ENCODE results near the gene BANK1.

BANK1 gene

GRCh38 chr4:102042871-102043802, 252.6 kb downstream of the BANK1 start:
- no peak for DNase-seq (ENCODE audit: low read depth in 2 of 2)
- H3K4me3 ChIP-seq (replicated peaks in 1 of 2; ENCODE audit: low read depth in 2 of 2, low read length in 2 of 2): no peak overlapping the region
- TF ChIP-seq CTCF (IDR thresholded peaks at IDR 0.05; ENCODE audit: low read depth, low read length): no peak

- no peak for DNase-seq (ENCODE audit: low read depth in 2 of 2)
- no peak for TF ChIP-seq CTCF (IDR thresholded peaks at IDR 0.05; ENCODE audit: low read depth, low read length)
- H3K4me3 ChIP-seq (replicated peaks in 1 of 2; ENCODE audit: low read depth in 2 of 2, low read length in 2 of 2): no peak overlapping the region
These were observed 257.1 kb downstream of the BANK1 start for GRCh38 chr4:102047616-102048015.

GRCh38 chr4:102055805-102056204, 265.3 kb downstream of the BANK1 start:
- DNase-seq (ENCODE audit: low read depth in 2 of 2): no peak
- no peak for TF ChIP-seq CTCF (IDR thresholded peaks at IDR 0.05; ENCODE audit: low read depth, low read length)
- no peak overlapping the region for H3K4me3 ChIP-seq (replicated peaks in 1 of 2; ENCODE audit: low read depth in 2 of 2, low read length in 2 of 2)

- TF ChIP-seq CTCF (IDR thresholded peaks at IDR 0.05; ENCODE audit: low read depth, low read length): no peak
- H3K4me3 ChIP-seq (replicated peaks in 1 of 2; ENCODE audit: low read depth in 2 of 2, low read length in 2 of 2): no peak overlapping the region
- no peak for DNase-seq (ENCODE audit: low read depth in 2 of 2)
These were observed 266.6 kb downstream of the BANK1 start for GRCh38 chr4:102057122-102057521.

GRCh38 chr4:102061133-102061532, 270.6 kb downstream of the BANK1 start:
- H3K4me3 ChIP-seq (replicated peaks in 1 of 2; ENCODE audit: low read depth in 2 of 2, low read length in 2 of 2): no peak overlapping the region
- TF ChIP-seq CTCF (IDR thresholded peaks at IDR 0.05; ENCODE audit: low read depth, low read length): no peak

GRCh38 chr4:102064747-102065442, 274.4 kb downstream of the BANK1 start:
- no peak for DNase-seq (ENCODE audit: low read depth in 2 of 2)
- no peak for TF ChIP-seq CTCF (IDR thresholded peaks at IDR 0.05; ENCODE audit: low read depth, low read length)
- no peak overlapping the region for H3K4me3 ChIP-seq (replicated peaks in 1 of 2; ENCODE audit: low read depth in 2 of 2, low read length in 2 of 2)

More at GRCh38 chr4:102061133-102061532, 270.6 kb downstream of the BANK1 start:
- DNase-seq (ENCODE audit: low read depth in 2 of 2): no peak

All from cardiac fibroblast (primary cell).